Pericardium fibroblast (primary cell): ENCODE results near the gene ZNF280D. TPM values are rescaled to one million over a fixed set of nuclear protein-coding genes. Genes with fewer than 3 reads are reported as not detected.

Experiments used
- total RNA-seq: library from RNA; depleted of rRNA; stranded (reverse); fragments of >200 nt; gene quantifications from 2 replicates; pipeline ENCODE4 v1.2.3, GENCODE V29; 2015

Gene ZNF280D, protein sequence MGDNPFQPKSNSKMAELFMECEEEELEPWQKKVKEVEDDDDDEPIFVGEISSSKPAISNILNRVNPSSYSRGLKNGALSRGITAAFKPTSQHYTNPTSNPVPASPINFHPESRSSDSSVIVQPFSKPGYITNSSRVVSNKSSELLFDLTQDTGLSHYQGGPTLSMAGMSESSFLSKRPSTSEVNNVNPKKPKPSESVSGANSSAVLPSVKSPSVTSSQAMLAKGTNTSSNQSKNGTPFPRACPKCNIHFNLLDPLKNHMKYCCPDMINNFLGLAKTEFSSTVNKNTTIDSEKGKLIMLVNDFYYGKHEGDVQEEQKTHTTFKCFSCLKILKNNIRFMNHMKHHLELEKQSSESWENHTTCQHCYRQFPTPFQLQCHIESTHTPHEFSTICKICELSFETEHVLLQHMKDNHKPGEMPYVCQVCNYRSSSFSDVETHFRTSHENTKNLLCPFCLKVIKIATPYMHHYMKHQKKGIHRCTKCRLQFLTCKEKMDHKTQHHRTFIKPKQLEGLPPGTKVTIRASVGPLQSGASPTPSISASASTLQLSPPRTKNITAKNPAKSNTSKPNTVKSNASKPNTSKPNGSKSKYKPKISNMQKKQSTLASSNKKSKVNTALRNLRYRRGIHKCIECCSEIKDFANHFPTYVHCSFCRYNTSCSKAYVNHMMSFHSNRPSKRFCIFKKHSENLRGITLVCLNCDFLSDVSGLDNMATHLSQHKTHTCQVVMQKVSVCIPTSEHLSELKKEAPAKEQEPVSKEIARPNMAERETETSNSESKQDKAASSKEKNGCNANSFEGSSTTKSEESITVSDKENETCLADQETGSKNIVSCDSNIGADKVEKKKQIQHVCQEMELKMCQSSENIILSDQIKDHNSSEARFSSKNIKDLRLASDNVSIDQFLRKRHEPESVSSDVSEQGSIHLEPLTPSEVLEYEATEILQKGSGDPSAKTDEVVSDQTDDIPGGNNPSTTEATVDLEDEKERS
- 17.7 and 19.3 TPM in 2 replicates for total RNA-seq

DNA sequence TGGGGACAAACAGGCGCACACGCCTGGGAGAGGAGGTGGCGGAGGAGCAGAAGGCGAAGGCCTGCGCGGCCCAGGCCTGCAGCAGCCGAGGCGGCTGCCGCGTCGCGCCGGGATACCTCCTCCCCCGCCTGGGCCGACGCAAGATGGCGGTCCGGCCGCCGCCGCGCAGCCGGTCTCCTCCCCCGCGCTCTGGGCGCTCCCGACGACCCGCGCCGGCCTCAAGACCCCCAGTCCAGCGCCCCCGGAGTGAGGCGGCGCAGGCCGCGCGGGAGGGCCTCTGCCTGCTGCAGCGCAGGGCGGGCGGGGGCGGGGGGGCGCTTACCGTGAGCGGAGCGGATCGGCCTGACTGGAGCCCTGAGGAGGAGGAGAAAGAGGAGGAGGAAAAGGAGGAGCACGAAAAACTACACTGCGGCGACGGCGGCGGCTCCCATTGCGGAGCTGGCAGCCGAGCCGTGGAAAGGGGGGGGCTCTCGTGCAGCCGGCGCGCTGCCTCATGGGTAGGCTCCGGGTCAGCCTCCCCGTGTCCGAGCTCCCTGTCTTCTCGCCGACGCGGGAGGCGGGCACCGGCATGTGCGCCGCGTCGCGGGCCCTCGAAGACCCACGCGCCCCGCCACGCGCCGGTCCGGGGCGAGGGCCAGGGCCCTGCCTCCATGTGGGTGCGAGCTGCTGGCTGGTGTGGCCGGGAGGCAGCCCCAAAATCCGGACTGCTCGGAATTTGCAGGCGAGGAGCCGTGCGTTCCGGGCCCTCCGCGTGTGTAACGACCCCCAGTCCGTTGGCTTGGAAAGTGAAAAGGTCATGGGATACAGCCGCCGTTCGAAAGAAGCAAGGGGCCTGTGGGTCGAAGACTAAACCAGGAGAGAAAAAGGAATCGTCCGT lies at the start of gene ZNF280D:
TSS of gene ZNF280D (minus strand) at position 374 of the 877 bp plus-strand sequence. CDS start 26,400 bp downstream, outside the sequence.

Other genes starting within 250 kb of the ZNF280D start
- 46.6 and 63.0 TPM in 2 replicates for gene TCF12, start 185.1 kb upstream of the ZNF280D start, total RNA-seq